Brain microvascular endothelial cell (primary cell): ENCODE measurements around the gene SLC9A7.

Experiments used
- DNase-seq: peaks from one replicate; pipeline ENCODE4 v3.0.0-alpha.2; 2020
- H3K27ac ChIP-seq: fragments of 250-450 bp; sonication (Bioruptor Pico); 2 replicates; pipeline ENCODE4 v1.5.1; 2020; ENCODE audit warnings: mild to moderate bottlenecking, moderate library complexity
- H3K27me3 ChIP-seq: fragments of 250-450 bp; sonication (Bioruptor Pico); replicated peaks from 2 replicates; pipeline ENCODE4 v1.5.1; 2020; ENCODE audit warnings: mild to moderate bottlenecking
- H3K36me3 ChIP-seq: fragments of 250-450 bp; sonication (Bioruptor Pico); replicated peaks from 2 replicates; pipeline ENCODE4 v1.5.1; 2020; ENCODE audit warnings: mild to moderate bottlenecking
- H3K4me3 ChIP-seq: 2 replicates; pipeline ENCODE4 v1.5.1; 2011; ENCODE audit warnings: low read depth, mild to moderate bottlenecking, control low read depth, low read length, moderate library complexity
- in situ Hi-C: cut with HindIII; loops from 2 replicates; pipeline ENCODE4 v1.10.0; 2017; ENCODE audit warnings: low sequenced_read_pairs, low pct_ligation_motif_present
- TF ChIP-seq, protein P1 (sequence below): IDR thresholded peaks from 2 replicates; pipeline ENCODE4 v1.5.1; 2011; ENCODE audit warnings: low read depth, mild to moderate bottlenecking, moderate library complexity, low read length, control low read depth, inconsistent platforms; ENCODE audit errors: missing control alignments

SLC9A7 gene

DNA sequence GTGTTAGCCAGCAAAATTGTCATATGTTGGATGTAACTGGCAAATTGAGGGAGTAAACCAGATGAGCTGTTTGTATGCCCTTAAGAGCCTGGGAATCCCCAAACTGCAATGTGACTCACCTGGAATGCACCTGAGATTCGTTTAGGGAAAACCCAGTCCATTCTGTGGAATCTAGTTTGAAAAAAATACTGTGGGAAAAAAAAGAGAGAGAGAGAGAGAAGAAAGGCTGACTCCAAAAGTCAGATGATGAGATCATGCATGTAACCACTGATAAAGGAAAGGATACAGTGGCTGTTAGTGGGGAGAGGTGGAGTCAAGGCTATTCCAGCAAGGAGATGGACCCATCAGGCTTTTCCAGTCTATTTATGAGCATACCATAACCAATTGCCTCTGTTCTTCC lies 48.5 kb downstream of the SLC9A7 start:
- Histone ChIP-seq H3K27ac (no peak overlapping the region), H3K27me3 (no peaks in the 10 kb centered on the region), H3K4me3 (no peak overlapping the region), H3K36me3 (no peaks in the 10 kb centered on the region)
- DNase-seq, result peak; percentile 36
- in situ Hi-C loops, result no loop called here
- TF ChIP-seq, protein P1, sequence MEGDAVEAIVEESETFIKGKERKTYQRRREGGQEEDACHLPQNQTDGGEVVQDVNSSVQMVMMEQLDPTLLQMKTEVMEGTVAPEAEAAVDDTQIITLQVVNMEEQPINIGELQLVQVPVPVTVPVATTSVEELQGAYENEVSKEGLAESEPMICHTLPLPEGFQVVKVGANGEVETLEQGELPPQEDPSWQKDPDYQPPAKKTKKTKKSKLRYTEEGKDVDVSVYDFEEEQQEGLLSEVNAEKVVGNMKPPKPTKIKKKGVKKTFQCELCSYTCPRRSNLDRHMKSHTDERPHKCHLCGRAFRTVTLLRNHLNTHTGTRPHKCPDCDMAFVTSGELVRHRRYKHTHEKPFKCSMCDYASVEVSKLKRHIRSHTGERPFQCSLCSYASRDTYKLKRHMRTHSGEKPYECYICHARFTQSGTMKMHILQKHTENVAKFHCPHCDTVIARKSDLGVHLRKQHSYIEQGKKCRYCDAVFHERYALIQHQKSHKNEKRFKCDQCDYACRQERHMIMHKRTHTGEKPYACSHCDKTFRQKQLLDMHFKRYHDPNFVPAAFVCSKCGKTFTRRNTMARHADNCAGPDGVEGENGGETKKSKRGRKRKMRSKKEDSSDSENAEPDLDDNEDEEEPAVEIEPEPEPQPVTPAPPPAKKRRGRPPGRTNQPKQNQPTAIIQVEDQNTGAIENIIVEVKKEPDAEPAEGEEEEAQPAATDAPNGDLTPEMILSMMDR, result no peak

DNA sequence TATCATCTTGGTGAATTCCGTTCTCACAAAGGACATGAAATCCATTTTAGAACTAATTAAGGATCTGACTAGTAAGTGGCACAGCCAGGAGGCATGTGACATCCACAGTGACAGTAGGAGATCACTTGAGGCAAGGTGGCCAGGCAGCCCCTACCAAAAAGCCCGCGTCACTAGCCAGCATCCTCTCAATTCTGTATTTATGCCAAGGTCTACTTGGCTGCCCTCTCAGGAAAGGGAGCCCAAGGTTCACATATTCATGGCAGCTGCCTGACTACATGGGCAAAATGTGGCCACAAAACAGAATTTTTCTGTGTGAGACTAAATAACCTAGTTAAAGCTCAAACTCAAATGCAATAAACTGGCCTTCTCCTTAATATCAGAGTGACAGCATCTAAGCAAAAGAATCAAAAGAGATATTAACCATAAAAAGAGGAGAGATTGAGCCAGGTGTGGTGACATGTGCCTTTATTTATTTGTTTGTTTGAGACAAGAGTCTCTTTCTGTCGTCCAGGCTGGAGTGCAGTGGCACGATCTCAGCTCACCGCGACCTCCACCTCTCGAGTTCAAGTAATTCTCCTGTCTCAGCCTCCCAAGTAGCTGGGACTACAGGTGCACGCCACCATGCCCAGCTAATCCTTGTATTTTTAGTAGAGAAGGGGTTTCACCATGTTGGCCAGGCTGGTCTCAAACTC lies 51.5 kb downstream of the SLC9A7 start:
- Histone ChIP-seq H3K27me3 (no peaks in the 10 kb centered on the region), H3K27ac (no peak overlapping the region), H3K36me3 (no peaks in the 10 kb centered on the region), H3K4me3 (no peak overlapping the region)
- no peak for DNase-seq
- TF ChIP-seq, protein P1, result no peak
- in situ Hi-C loops, result no loop called here

DNA sequence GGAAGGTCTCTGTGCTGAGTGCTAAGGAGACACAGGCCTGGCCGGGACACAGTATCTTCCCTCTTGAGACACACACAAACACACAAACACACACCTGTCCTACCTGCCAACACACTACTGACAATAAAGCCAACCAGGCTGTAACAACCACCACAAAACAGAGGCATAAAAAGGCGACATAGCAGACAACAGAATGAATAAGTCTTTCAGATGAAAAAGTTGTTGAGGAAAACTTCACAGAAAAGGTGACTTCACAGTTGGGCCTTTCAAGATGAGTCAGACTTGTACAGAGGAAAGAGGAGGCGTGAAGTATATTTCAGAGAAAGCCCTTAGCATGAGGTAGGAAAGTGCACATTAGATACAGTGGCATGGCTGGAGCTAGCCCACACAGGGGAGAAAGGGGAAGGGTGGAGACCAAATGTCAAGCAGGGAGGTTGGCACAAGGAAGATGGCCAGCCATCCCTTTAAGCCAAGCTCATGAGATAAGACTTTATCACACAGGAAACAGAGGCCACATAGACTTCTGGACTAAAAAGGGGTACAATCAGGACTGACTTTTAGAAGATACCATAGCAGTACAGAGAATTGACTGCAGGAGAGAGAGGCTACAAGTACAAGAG lies 54.0 kb downstream of the SLC9A7 start:
- in situ Hi-C loops, result no loop called here
- H3K27ac ChIP-seq, result peak overlapping the region; percentile 63
- H3K27me3 ChIP-seq, result no peaks in the 10 kb centered on the region
- no peak overlapping the region for H3K4me3 ChIP-seq
- TF ChIP-seq, protein P1, result no peak
- DNase-seq, result peak; percentile 24
- no peaks in the 10 kb centered on the region for H3K36me3 ChIP-seq

DNA sequence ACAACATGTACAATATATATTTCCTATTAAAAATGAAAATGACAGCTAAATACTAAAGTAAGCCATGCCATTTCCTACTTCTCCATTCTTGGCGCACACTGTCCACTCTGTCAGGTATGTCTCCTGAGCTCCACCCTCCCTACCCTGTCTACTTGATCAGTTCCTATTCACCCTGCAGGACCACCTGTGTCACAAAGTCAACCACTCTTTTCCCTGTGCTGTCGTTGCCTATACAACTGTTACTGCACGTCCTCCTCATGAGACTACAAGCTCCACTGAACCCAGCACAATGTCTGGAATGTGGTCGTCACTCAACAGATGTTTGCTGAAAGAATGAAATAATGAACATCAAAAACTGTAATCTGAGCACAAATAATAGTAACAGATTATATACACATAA lies 54.9 kb downstream of the SLC9A7 start:
- in situ Hi-C loops, result no loop called here
- TF ChIP-seq, protein P1, result no peak
- DNase-seq, result no peak

DNA sequence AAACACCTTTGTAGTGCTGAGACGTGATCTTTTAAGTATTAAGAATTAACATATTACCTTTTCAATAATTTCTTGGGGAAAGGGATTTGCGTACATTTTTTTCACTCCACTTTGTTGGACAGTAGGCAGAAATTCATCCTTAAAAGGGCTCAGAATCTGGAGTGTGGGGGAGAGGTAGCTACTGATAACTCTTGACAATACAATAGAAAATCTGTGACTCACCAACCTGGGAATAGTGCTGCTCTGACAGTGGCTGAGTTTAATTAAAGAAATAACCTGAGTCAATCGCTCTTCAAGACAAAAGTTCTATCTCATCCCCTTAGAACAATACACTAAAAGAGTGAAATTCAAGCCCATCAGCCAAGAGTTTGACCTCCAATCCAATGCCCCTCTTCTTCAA lies 60.2 kb downstream of the SLC9A7 start:
- in situ Hi-C loops, result no loop called here
- Histone ChIP-seq H3K27me3 (no peaks in the 10 kb centered on the region), H3K27ac (no peak overlapping the region), H3K4me3 (no peak overlapping the region), H3K36me3 (no peaks in the 10 kb centered on the region)
- no peak for DNase-seq
- TF ChIP-seq, protein P1, result no peak

More for the DNA sequence above, 54.9 kb downstream of the SLC9A7 start:
- Histone ChIP-seq H3K27ac (no peak overlapping the region), H3K27me3 (no peaks in the 10 kb centered on the region), H3K4me3 (no peak overlapping the region), H3K36me3 (no peaks in the 10 kb centered on the region)
